ENCODE data around the gene CNFN.

Gene CNFN

DNA sequence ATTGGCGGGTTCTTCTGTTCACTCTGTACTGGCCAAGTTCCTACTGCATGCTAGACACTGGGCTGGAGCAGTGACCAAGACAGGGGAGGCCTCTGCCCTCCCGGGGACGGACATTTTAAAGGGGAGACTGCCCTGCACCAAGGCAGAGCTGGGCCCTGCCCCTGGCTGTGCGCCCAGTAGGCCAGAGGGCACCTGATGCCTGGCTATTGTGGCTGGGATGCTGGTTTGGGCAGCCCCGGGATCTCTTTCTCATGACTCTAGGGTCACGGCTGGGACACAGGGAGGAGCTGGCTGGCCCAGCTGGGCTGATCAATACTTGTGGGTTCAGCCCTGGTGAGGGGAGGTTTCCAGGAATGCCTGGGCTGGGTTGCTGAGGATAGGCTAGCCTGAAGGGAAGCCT is 19.4 kb upstream of the CNFN start:
- no peak for DNase-seq (ENCODE audit: low spot score)

- DNase-seq (ENCODE audit: low spot score) = no peak
Observed at GRCh38 chr19:42407816-42408175, 17.7 kb upstream of the CNFN start.

- no peak for DNase-seq (ENCODE audit: low spot score)
Observed at GRCh38 chr19:42407085-42407815, 17.2 kb upstream of the CNFN start.

DNA sequence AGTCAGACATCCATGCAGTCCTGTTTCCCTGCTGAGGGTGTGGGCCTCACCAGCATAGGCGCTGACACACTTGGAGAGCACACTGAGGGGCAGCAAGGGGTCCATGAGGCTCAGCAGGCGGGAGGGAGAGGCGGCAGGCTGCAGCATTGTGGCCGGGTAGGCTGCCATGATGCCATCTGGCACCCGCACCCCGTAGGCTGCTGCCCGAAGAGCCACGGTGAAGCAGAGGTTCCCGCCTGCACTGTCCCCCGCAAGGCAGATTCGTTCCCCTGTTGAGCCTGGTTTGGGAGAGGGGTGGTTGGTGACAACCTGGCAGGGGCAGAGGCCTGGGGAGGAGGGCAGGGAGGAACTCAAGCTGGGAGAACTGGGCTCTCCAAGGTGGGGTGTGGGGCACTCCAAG is 16.0 kb upstream of the CNFN start:
- DNase-seq (ENCODE audit: low spot score) = no peak

- DNase-seq (ENCODE audit: low spot score) = no peak
Observed at GRCh38 chr19:42403586-42403985, 13.5 kb upstream of the CNFN start.

DNA sequence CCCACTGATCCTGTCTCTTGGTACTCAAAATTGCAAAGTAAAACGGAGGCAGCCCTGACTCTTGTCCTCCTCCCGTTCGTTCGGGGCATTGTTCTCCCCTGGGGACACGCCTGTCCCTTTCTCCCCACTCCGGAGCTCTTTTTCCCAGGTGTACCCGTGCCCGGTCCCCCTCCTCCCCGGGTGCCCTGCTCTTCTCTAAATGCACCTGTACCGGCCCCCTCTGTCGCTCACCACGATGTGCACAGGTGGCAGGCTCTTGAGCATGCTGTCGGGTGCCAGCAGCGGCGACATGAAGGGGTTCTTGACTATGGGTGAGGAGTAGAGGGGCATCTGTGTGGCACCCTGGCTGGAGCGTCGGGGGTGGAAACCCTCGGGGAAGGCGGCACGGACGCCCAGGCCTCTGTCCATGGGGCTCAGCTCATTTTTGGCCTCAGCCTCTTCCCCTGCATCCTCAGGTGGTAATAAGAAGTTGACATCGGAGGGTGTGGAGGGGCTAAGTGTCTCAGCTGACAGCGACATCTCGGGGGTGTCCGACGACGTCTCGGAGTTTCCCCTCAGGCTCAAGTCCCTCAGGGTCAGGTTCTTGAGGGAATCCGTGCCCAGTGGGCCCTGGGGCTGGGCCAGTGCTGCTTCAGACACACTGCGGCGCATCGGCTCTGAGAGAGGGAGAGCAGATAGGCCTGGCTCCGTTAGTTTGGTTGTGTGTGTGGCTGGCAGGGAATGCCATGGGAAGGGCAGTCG is 12.4 kb upstream of the CNFN start:
- DNase-seq (ENCODE audit: low spot score) = no peak

DNA sequence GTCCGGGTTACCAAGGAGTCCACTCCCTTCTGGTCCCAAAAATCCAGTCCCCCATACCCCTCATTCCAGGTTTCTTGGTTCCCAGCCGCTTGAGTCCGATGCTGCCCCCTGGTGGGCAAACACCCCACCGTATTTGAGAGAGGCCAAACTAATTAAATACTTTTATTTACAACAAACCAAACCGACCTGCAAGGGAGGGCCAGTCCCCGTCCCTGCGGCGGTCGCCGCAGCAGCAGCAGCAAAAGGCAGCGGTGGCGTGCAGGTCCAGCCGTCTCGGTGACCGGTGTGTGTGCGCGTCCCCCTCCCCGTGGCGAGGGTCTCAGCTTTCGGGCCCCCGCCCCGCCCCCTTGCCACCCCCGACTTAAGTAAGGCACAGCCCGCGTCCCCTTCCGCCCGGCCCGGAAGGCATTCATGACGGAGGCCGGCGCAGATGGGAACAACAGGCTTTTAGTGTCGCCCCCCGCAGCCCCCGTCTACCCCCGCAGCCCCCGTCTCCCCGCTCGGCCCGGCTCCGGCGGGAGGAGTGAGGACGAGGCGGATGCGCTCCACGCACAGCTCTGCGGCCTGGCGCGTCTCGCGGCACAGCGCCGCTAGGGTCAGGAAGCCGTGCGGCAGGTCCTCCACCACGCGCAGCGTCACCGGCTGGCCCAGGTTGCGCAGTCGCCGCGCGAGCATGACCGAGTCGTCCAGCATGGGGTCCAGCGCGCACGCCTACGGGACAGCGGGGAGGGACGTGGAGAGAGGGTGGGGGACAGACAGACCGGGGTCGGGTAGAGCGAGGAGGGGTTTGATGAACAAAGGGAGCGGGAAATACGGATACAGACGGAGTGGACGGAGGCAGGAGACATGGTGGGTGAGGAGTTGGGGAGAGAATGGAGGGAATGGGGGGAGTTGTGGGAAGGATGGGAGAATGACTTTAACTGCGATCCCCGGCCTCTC is 11.5 kb upstream of the CNFN start:
- peak; percentile 67 for DNase-seq (ENCODE audit: low spot score)

GRCh38 chr19:42400404-42400803 is 10.3 kb upstream of the CNFN start:
- DNase-seq (ENCODE audit: low spot score) = no peak

DNA sequence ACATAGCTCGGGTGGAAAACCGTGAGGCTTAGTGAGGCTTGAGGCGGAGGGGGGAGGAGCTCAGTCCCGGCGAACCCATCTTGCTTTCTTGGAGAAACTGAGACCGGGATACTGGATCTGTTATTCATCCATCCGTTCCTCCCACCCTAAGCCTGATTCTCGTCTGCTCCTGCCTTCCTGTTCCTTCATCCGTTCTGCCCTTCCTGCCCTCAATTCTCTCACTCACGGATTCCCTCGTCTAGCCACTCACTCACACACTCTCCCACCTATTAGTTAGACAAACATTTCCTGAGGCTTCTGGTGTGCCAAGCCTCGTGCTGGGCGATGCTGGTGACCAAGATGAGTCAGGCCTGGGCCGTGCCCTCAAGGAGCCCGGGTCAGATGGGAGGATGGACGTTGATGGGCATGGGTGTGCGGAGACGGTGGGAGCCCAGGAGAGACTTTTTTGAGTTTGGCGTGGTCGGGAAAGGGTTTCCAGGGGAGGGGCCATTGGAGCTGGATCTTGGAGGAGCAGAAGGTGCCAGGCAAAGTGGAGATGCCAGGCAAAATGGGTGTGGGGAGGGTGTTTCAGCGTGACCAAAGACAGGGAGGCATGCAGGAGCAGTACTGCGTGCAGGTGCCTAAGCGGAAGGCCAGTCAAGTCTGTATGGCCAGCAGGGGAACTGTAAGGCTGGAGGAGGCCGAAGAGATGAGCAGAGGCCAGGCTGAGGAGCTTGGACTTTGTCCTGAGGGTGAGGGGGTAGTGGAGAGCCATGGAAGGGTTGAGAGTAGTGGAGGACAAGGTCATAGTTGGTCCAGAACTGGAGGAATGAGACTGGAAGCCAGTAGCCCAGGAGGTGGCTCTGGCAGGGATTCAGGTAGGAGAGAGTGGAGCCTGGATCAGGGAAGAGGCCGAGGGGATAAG is 7.4 kb upstream of the CNFN start:
- DNase-seq (ENCODE audit: low spot score) = peak; percentile 73

DNA sequence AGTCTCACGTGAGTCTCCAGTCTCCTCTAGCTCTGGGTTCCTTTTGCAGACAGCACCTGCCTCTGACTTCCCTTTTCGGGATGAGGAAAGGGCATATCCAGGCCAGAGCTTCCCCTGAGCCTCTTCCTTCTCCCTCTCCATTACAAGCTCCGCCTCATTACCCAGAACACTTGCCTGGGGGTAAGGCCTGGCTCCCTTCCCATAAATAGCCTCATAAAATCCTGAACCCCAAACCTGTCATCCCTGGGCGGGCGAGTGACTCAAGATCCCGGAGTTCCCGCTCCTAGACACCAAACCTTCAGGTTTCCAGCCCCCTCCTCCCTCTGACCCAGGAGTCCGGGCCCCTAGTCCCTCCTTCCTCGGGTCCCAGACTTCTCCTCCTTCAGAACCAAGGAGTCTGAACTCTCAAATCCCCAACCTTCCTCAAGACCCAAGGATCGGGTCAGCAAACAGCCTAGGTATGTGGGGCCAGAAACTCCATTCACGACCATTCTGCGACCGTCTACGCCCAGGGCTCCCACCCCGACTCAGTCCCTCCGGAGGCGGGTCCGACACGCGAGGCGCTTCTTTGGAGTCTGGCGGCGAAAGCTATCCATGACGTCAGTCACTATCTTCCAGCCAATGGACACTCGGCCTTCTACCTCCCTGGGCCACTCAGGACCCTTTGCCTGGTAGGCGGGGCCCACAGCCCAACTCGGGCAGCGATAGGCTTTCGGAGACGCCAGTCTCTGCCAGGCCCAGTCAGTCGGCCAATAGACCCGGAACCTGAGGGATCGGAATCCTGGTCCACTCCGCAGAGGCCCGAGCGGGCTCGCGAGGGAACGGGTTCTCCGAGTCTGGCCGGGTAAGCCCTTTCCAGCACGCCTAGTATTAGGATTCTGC is 6.5 kb upstream of the CNFN start:
- DNase-seq (ENCODE audit: low spot score) = peak; percentile 99

DNA sequence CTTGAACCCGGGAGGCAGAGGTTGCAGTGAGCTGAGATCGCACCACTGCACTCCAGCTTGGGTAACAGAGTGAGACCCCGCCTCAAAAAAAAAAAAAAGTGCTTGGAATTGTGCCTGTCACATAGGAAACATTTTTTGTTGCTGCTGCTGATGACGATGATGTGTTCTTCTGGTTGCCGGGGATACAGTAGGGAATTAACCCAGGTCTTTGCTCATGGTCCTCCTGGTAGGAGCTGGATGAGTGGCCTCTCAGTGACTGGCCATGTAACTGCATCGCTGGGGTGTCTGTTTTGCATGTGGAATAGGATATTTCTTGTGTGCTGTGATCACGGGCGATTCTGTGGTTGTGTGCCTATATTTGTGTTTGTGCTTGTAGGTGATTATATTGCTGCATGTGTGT is 4.7 kb upstream of the CNFN start:
- DNase-seq (ENCODE audit: low spot score) = peak; percentile 48

- no peak for DNase-seq (ENCODE audit: low spot score)
Observed at GRCh38 chr19:42392165-42392564, 2.1 kb upstream of the CNFN start.

GRCh38 chr19:42388851-42389489 is 1.1 kb downstream of the CNFN start:
- DNase-seq (ENCODE audit: low spot score) = no peak

GRCh38 chr19:42386974-42387707 is 3.0 kb downstream of the CNFN start:
- peak; percentile 77 for DNase-seq (ENCODE audit: low spot score)

DNA sequence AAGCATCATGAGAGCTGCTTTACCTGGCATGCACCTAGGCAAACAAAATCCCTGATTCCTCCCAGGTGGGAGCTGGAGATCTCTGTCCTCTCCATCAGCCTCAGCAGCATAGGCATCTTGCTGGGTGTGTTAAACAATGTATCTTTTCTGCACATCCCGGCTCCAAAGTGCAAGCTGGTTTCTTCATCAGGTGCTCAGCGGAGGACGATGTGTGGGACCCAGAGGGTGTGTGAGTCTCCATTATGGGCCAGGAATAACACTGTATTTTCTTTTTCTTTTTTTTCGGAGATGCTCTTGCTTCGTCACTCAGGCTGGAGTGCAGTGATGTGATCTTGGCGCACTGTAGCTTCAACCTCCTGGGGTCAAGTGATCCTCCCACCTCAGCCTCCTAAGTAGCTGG is 9.9 kb downstream of the CNFN start:
- DNase-seq (ENCODE audit: low spot score) = no peak

GRCh38 chr19:42378225-42379215 is 11.6 kb downstream of the CNFN start:
- no peak for DNase-seq (ENCODE audit: low spot score)

- DNase-seq (ENCODE audit: low spot score) = no peak
Observed at GRCh38 chr19:42376177-42376555, 13.9 kb downstream of the CNFN start.
